Measurements from ENCODE around the gene NTRK2. TPM values are rescaled to one million over a fixed set of nuclear protein-coding genes. Genes with fewer than 3 reads are reported as not detected.

NTRK2 gene
- total RNA-seq, 2 experiments from 2014 or later = not detected

GRCh38 chr9:85009251-85009650, 339.7 kb downstream of the NTRK2 start:
- H3K36me3 Mint-ChIP-seq = no peaks in the 10 kb centered on the region
- no peaks in the 10 kb centered on the region for H3K27me3 Mint-ChIP-seq
- H3K9me3 Mint-ChIP-seq = no peaks in the 10 kb centered on the region
- ATAC-seq (ENCODE audit: low read depth) (no peak), DNase-seq (no peak)
- H3K27ac Mint-ChIP-seq = no peak overlapping the region
- H3K4me3 Mint-ChIP-seq = no peak overlapping the region
- no peaks in the 10 kb centered on the region for H3K4me1 Mint-ChIP-seq
- POLR2A ChIA-PET = no interaction called here

GRCh38 chr9:85013703-85014102, 344.2 kb downstream of the NTRK2 start:
- Mint-ChIP-seq H3K36me3 (no peaks in the 10 kb centered on the region), H3K9me3 (no peaks in the 10 kb centered on the region), H3K27ac (no peak overlapping the region), H3K4me1 (no peaks in the 10 kb centered on the region), H3K4me3 (no peak overlapping the region), H3K27me3 (no peaks in the 10 kb centered on the region)
- DNase-seq (no peak), ATAC-seq (ENCODE audit: low read depth) (no peak)
- POLR2A ChIA-PET = no interaction called here

GRCh38 chr9:85014292-85014691, 344.8 kb downstream of the NTRK2 start:
- Mint-ChIP-seq H3K4me1 (no peaks in the 10 kb centered on the region), H3K36me3 (no peaks in the 10 kb centered on the region), H3K4me3 (no peak overlapping the region), H3K27me3 (no peaks in the 10 kb centered on the region), H3K9me3 (no peaks in the 10 kb centered on the region), H3K27ac (no peak overlapping the region)
- no peak for DNase-seq
- POLR2A ChIA-PET = no interaction called here
- no peak for ATAC-seq (ENCODE audit: low read depth)

GRCh38 chr9:85016384-85017006, 347.0 kb downstream of the NTRK2 start:
- no peaks in the 10 kb centered on the region for H3K36me3 Mint-ChIP-seq
- no peak for DNase-seq

GRCh38 chr9:85020791-85021190, 351.3 kb downstream of the NTRK2 start:
- no peak overlapping the region for H3K27ac Mint-ChIP-seq
- POLR2A ChIA-PET = no interaction called here
- H3K4me1 Mint-ChIP-seq = no peaks in the 10 kb centered on the region
- DNase-seq (no peak), ATAC-seq (ENCODE audit: low read depth) (no peak)
- H3K36me3 Mint-ChIP-seq = no peaks in the 10 kb centered on the region
- peaks cover 2% of the 10 kb centered on the region for H3K27me3 Mint-ChIP-seq
- H3K9me3 Mint-ChIP-seq = no peaks in the 10 kb centered on the region
- H3K4me3 Mint-ChIP-seq = no peak overlapping the region

More at GRCh38 chr9:85016384-85017006, 347.0 kb downstream of the NTRK2 start:
- Mint-ChIP-seq H3K27ac (no peak overlapping the region), H3K4me1 (no peaks in the 10 kb centered on the region), H3K27me3 (peaks cover 2% of the 10 kb centered on the region), H3K4me3 (no peak overlapping the region), H3K9me3 (no peaks in the 10 kb centered on the region)
- ATAC-seq (ENCODE audit: low read depth) = no peak
- POLR2A ChIA-PET = no interaction called here

- POLR2A ChIA-PET = no interaction called here
- Mint-ChIP-seq H3K9me3 (no peaks in the 10 kb centered on the region), H3K4me1 (no peaks in the 10 kb centered on the region), H3K27me3 (peaks cover 2% of the 10 kb centered on the region), H3K27ac (no peak overlapping the region), H3K36me3 (no peaks in the 10 kb centered on the region), H3K4me3 (no peak overlapping the region)
- ATAC-seq (ENCODE audit: low read depth) (no peak), DNase-seq (no peak)
Measured at GRCh38 chr9:85021686-85022085, 352.2 kb downstream of the NTRK2 start.

GRCh38 chr9:85024374-85024773, 354.8 kb downstream of the NTRK2 start:
- no peaks in the 10 kb centered on the region for H3K36me3 Mint-ChIP-seq
- H3K27ac Mint-ChIP-seq = no peak overlapping the region
- peaks cover 2% of the 10 kb centered on the region for H3K27me3 Mint-ChIP-seq
- H3K4me3 Mint-ChIP-seq = no peak overlapping the region
- no peak for DNase-seq
- H3K4me1 Mint-ChIP-seq = no peaks in the 10 kb centered on the region
- no peaks in the 10 kb centered on the region for H3K9me3 Mint-ChIP-seq
- POLR2A ChIA-PET = no interaction called here
- ATAC-seq (ENCODE audit: low read depth) = no peak

- Mint-ChIP-seq H3K27ac (no peak overlapping the region), H3K27me3 (no peaks in the 10 kb centered on the region), H3K9me3 (no peaks in the 10 kb centered on the region), H3K4me1 (no peaks in the 10 kb centered on the region), H3K4me3 (no peak overlapping the region), H3K36me3 (no peaks in the 10 kb centered on the region)
- POLR2A ChIA-PET = no interaction called here
- no peak for DNase-seq
- no peak for ATAC-seq (ENCODE audit: low read depth)
Measured at GRCh38 chr9:85025638-85026037, 356.1 kb downstream of the NTRK2 start.

GRCh38 chr9:85027870-85028269, 358.3 kb downstream of the NTRK2 start:
- no peak overlapping the region for H3K27ac Mint-ChIP-seq
- no peaks in the 10 kb centered on the region for H3K36me3 Mint-ChIP-seq
- POLR2A ChIA-PET = no interaction called here
- H3K27me3 Mint-ChIP-seq = no peaks in the 10 kb centered on the region
- no peak for DNase-seq
- no peak overlapping the region for H3K4me3 Mint-ChIP-seq
- ATAC-seq (ENCODE audit: low read depth) = no peak
- H3K9me3 Mint-ChIP-seq = no peaks in the 10 kb centered on the region
- H3K4me1 Mint-ChIP-seq = no peaks in the 10 kb centered on the region

GRCh38 chr9:85030316-85030715, 360.8 kb downstream of the NTRK2 start:
- no peaks in the 10 kb centered on the region for H3K36me3 Mint-ChIP-seq
- POLR2A ChIA-PET = no interaction called here
- no peaks in the 10 kb centered on the region for H3K27me3 Mint-ChIP-seq
- no peak overlapping the region for H3K4me3 Mint-ChIP-seq
- no peaks in the 10 kb centered on the region for H3K4me1 Mint-ChIP-seq
- ATAC-seq (ENCODE audit: low read depth) = no peak
- no peak overlapping the region for H3K27ac Mint-ChIP-seq
- no peak for DNase-seq
- no peaks in the 10 kb centered on the region for H3K9me3 Mint-ChIP-seq

- Mint-ChIP-seq H3K27me3 (no peaks in the 10 kb centered on the region), H3K27ac (no peak overlapping the region), H3K36me3 (no peaks in the 10 kb centered on the region), H3K4me1 (no peaks in the 10 kb centered on the region), H3K4me3 (no peak overlapping the region), H3K9me3 (no peaks in the 10 kb centered on the region)
- POLR2A ChIA-PET = no interaction called here
- DNase-seq (no peak), ATAC-seq (ENCODE audit: low read depth) (no peak)
Measured at GRCh38 chr9:85036496-85036895, 367.0 kb downstream of the NTRK2 start.

- Mint-ChIP-seq H3K4me1 (no peaks in the 10 kb centered on the region), H3K27ac (no peak overlapping the region), H3K36me3 (no peaks in the 10 kb centered on the region), H3K27me3 (no peaks in the 10 kb centered on the region), H3K4me3 (no peak overlapping the region), H3K9me3 (no peaks in the 10 kb centered on the region)
- POLR2A ChIA-PET = no interaction called here
- DNase-seq (no peak), ATAC-seq (ENCODE audit: low read depth) (no peak)
Measured at GRCh38 chr9:85038061-85038460, 368.5 kb downstream of the NTRK2 start.

- no peak for ATAC-seq (ENCODE audit: low read depth)
- POLR2A ChIA-PET = no interaction called here
Measured at GRCh38 chr9:85038824-85039608, 369.5 kb downstream of the NTRK2 start.

GRCh38 chr9:85040146-85040545, 370.6 kb downstream of the NTRK2 start:
- POLR2A ChIA-PET = no interaction called here
- no peak for DNase-seq
- H3K4me1 Mint-ChIP-seq = no peaks in the 10 kb centered on the region
- no peaks in the 10 kb centered on the region for H3K36me3 Mint-ChIP-seq
- no peak overlapping the region for H3K27ac Mint-ChIP-seq
- H3K9me3 Mint-ChIP-seq = no peaks in the 10 kb centered on the region
- ATAC-seq (ENCODE audit: low read depth) = no peak
- H3K27me3 Mint-ChIP-seq = no peaks in the 10 kb centered on the region
- H3K4me3 Mint-ChIP-seq = no peak overlapping the region

More at GRCh38 chr9:85038824-85039608, 369.5 kb downstream of the NTRK2 start:
- no peak overlapping the region for H3K27ac Mint-ChIP-seq
- H3K4me1 Mint-ChIP-seq = no peaks in the 10 kb centered on the region
- no peaks in the 10 kb centered on the region for H3K36me3 Mint-ChIP-seq
- H3K27me3 Mint-ChIP-seq = no peaks in the 10 kb centered on the region
- DNase-seq = no peak
- no peak overlapping the region for H3K4me3 Mint-ChIP-seq
- H3K9me3 Mint-ChIP-seq = no peaks in the 10 kb centered on the region
